Measurements from ENCODE around the gene BANP. TPM values are rescaled to one million over a fixed set of nuclear protein-coding genes. Genes with fewer than 3 reads are reported as not detected.
A peak's percentile ranks its signal among the peaks of the same experiment; 100 is the strongest.
"Not testable (repeated sequence)": the region's sequence is repeated elsewhere in the genome, so short reads cannot be mapped to it uniquely, and the experiment has no call there.

The BANP gene
- total RNA-seq, 4 donors from 2014 or later, result 7.4 to 45.5 (median 20.3) TPM

DNA sequence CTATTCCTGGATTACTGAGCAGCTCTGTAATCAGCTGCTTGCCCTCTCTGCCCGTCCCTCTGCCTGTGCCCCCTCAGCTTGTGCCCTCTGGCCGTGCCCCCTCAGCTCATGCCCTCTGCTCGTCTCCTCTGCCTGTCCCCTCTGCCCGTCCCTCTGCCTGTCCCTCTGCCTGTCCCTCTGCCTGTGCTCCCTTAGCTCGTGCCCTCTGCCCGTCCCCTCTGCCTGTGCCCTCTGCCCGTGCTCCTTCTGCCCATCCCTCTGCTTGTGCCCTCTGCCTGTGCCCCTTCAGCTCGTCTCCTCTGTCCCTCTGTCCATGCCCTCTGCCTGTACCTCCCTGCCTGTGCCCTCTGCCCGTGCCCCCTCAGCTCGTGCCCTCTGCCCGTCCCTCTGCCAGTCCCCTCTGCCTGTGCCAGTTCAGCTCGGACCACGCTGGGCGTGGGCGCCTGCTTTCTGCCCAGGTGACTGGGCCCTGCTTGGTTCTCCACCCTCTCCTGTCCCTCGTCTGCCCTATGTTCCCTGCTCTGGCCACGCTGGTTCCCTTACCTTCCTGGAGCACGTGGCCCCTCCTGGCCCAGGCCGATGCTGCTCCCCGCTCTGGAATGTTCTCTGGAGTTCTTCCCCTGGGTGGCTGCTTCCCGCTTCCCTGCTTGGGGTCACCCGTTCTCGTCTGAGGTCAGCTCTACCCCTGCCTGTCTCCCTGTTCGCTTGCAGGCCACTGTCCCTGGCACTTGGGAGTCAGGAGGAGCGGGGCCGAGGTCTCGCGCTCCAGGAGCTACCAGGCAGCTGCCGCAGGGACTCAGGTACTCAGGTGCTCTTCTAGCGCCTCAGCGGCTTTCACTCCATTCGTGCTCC lies 63.9 kb downstream of the BANP start:
- peak in 1 of 2 donors; percentile 7 for DNase-seq

DNA sequence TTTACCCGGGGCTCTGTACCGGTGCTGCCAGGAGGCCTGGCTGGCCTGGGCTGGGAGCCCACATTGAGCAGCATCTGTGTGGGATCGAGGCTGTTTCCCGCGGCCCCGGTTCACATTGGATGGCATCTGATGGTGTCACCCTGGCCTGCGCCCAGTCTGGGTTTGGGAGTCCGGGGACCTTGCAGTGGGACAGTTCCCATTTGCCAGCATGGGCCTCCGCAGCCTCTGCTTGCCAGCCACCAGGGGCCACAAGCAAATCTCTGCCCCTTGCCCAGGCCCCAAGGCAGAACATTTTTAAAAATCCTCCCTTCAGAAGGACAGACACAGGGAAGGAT lies 64.5 kb downstream of the BANP start:
- TF ChIP-seq POLR2A (IDR thresholded peaks at IDR 0.05), result no peak
- TF ChIP-seq, protein P1, sequence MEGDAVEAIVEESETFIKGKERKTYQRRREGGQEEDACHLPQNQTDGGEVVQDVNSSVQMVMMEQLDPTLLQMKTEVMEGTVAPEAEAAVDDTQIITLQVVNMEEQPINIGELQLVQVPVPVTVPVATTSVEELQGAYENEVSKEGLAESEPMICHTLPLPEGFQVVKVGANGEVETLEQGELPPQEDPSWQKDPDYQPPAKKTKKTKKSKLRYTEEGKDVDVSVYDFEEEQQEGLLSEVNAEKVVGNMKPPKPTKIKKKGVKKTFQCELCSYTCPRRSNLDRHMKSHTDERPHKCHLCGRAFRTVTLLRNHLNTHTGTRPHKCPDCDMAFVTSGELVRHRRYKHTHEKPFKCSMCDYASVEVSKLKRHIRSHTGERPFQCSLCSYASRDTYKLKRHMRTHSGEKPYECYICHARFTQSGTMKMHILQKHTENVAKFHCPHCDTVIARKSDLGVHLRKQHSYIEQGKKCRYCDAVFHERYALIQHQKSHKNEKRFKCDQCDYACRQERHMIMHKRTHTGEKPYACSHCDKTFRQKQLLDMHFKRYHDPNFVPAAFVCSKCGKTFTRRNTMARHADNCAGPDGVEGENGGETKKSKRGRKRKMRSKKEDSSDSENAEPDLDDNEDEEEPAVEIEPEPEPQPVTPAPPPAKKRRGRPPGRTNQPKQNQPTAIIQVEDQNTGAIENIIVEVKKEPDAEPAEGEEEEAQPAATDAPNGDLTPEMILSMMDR (IDR thresholded peaks at IDR 0.05), result no peak
- no peaks in the 10 kb centered on the region for H3K36me3 ChIP-seq
- no peaks in the 10 kb centered on the region for H3K9me3 ChIP-seq
- no peak overlapping the region for H3K4me3 ChIP-seq
- intact Hi-C loops (cut with DNase I; ENCODE audit: low total_unique reads), result no loop called here
- H3K27ac ChIP-seq, result no peak overlapping the region
- no peaks in the 10 kb centered on the region for H3K4me1 ChIP-seq
- DNase-seq, result peak; percentile 8 to 11
- no peaks in the 10 kb centered on the region for H3K27me3 ChIP-seq

More for the DNA sequence above, 63.9 kb downstream of the BANP start:
- Histone ChIP-seq H3K27ac (no peak overlapping the region), H3K4me1 (no peaks in the 10 kb centered on the region), H3K9me3 (no peaks in the 10 kb centered on the region), H3K27me3 (no peaks in the 10 kb centered on the region), H3K36me3 (no peaks in the 10 kb centered on the region), H3K4me3 (no peak overlapping the region)
- TF ChIP-seq, protein P1 (IDR thresholded peaks at IDR 0.05), result no peak
- TF ChIP-seq POLR2A (IDR thresholded peaks at IDR 0.05), result no peak
- intact Hi-C loops (cut with DNase I; ENCODE audit: low total_unique reads), result no loop called here

DNA sequence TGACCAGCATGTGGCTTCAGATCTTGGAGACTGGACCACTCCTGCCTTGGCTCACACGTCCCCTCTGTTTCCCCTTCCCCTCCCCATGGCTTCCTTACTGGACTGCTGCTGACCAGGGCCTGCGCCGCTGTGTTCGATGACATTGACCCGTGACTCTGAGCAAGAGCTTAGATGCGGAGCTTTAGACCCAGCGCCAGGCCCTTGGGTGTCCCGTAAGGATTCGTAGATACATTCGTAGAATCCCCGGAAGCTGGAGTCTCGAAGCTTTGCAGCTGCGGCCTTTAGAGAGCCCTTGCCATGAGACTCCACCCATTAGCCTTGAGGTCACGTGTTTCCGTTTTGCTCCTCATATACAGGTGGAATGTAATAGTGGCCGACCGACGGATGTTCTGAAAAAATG lies 65.2 kb downstream of the BANP start:
- H3K4me3 ChIP-seq; H3K4me1 ChIP-seq; H3K36me3 ChIP-seq; H3K27ac ChIP-seq; H3K27me3 ChIP-seq; H3K9me3 ChIP-seq; intact Hi-C loops (cut with DNase I; ENCODE audit: low total_unique reads): not testable (repeated sequence)
- DNase-seq, result peak in 1 of 2 donors; percentile 9

DNA sequence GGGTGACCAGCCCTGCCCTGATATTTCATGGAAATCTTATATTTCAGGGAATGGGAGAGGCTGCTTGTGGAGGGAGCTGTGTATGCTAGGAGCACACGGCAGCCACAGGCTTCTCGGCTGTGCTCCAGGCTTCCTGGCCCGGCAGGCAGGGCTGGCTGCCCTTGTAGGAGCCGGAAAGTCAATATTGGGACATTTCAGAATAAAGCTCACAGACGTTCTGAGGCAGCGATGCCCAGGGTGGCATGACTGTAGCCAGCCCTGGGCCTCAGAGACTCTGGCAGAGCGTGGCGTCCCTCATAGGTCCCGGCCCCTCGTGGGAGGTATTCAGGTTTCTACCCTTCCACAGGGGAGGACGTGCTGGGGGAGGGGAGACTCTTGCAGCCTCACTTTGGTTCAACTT lies 65.7 kb downstream of the BANP start:
- Histone ChIP-seq H3K9me3 (no peaks in the 10 kb centered on the region), H3K4me3 (no peak overlapping the region), H3K36me3 (no peaks in the 10 kb centered on the region), H3K4me1 (no peaks in the 10 kb centered on the region), H3K27me3 (no peaks in the 10 kb centered on the region), H3K27ac (no peak overlapping the region)
- peak in 1 of 2 donors; percentile 11 for DNase-seq
- intact Hi-C loops (cut with DNase I; ENCODE audit: low total_unique reads), result no loop called here
- TF ChIP-seq, protein P1 (IDR thresholded peaks at IDR 0.05), result no peak
- TF ChIP-seq POLR2A (IDR thresholded peaks at IDR 0.05), result no peak

DNA sequence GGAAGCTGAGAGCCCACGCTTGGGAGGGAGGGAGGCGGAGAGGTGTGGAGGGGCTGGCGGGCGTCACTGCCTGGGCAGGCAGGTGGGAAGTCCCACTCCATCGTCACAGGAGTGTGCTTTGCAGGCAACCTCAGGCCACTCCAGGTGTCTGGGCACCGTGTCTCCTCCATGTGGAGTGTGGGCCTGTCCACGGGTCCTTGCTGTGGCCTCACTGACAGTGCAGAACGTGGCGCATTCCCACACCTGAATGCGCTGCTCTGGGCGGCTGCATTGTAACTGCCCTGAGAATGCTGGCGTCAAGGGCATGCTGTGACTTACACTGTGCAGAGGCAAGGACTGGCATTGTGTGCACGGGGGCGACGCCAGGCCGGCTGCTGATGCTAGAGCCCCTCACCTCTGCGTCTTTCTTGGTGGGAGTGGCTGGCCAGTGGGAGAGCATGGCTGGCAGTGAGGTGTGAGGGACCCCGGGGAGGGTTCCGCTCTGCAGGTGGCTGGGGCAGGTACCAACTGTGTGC lies 66.4 kb downstream of the BANP start:
- Histone ChIP-seq H3K27ac (no peak overlapping the region), H3K36me3 (no peaks in the 10 kb centered on the region), H3K4me3 (no peak overlapping the region), H3K9me3 (no peaks in the 10 kb centered on the region), H3K4me1 (no peaks in the 10 kb centered on the region), H3K27me3 (no peaks in the 10 kb centered on the region)
- intact Hi-C loops (cut with DNase I; ENCODE audit: low total_unique reads), result no loop called here
- DNase-seq, result no peak
- TF ChIP-seq, protein P1 (IDR thresholded peaks at IDR 0.05), result no peak
- TF ChIP-seq POLR2A (IDR thresholded peaks at IDR 0.05), result no peak

DNA sequence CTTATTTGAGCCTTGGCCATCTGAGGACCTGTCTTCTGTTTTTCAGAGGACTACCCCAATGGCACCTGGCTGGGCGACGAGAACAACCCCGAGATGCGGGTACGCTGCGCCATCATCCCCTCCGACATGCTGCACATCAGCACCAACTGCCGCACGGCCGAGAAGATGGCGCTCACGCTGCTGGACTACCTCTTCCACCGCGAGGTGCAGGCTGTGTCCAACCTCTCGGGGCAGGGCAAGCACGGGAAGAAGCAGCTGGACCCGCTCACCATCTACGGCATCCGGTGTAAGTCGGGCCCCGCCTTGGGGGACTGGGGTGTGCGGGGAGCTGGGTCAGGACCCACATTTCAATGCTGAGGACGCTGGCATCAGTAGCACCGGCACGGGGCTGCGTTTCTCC lies 67.1 kb downstream of the BANP start:
- DNase-seq, result peak in 1 of 2 donors; percentile 12
- intact Hi-C loops (cut with DNase I; ENCODE audit: low total_unique reads); H3K36me3 ChIP-seq; H3K27ac ChIP-seq; H3K9me3 ChIP-seq; H3K4me1 ChIP-seq; H3K27me3 ChIP-seq; H3K4me3 ChIP-seq: not testable (repeated sequence)

DNA sequence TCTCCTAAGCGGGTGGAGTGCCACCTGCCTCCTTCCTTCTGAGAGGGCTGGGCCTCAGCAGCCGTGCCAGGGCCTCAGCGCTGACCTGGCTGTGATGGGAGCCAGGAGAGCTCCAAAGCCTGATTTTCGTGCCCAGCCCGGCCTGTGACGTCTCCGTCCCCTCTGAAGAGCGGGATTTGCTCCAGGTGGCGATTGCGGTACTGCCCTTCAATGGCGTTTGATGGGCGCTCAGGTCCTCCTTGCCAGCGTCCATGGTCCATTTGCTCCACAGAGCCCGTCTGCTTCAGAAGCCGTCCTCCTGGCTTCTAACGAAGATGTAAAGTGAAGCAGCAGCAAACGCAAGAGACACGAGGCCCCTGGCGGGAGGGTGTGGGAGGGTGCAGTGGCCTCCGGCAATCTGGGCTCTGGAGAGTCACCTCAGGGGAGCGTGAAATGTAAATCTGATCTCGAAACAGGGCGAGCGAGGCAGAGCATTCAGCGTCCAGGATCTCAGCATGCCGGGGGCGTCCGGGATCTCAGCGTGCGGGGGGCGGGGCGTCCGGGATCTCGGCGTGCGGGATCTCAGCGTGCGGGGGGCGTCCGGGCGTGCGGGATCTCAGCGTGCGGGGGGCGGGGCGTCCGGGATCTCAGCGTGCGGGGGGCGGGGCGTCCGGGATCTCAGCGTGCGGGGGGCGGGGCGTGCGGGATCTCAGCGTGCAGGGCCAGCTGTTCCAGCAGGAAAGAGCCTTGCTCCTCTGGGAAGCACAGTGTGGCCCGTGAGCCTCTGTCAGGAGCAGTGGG lies 68.0 kb downstream of the BANP start:
- H3K36me3 ChIP-seq; H3K4me1 ChIP-seq; intact Hi-C loops (cut with DNase I; ENCODE audit: low total_unique reads); H3K27me3 ChIP-seq; H3K27ac ChIP-seq; H3K9me3 ChIP-seq: not testable (repeated sequence)
- DNase-seq, result peak; percentile 36 to 43
- H3K4me3 ChIP-seq, result peak overlapping the region in 1 of 2 donors; percentile 18
